ENCODE measurements around the gene AP1G2. TPM values are rescaled to one million over a fixed set of nuclear protein-coding genes. Genes with fewer than 3 reads are reported as not detected.
"Not testable (repeated sequence)": the region's sequence is repeated elsewhere in the genome, so short reads cannot be mapped to it uniquely, and the experiment has no call there.

The AP1G2 gene
- total and polyA plus RNA-seq, 4 donors = 12.4 to 26.6 (median 17.3) TPM

DNA sequence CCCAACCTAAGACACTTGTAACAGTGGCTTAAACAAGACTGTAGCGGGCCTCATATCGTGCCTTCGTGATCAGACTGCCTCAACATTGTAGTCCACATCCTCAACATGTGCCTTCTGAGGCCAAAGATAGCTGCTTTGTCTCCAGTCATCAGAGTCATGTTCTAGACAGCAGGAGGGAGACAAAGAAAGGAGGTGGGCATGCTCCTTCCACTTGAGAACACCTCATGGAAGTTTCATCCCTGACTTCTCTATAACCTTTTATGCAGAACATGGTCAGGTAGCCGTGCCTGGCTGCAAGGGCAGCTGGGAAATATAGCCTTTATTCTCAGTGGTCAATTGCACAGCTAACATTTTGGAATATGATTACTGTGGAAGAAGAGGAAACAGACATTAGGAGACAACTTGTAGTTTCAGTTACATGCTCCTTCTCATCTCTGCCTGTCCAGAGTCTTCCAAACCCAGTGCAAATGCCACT is 43.3 kb upstream of the AP1G2 start:
- Histone ChIP-seq H3K27me3 (ENCODE audit: control insufficient read depth in 4 of 4, insufficient read depth in 4 of 4, low read length in 3 of 4) (no peaks in the 10 kb centered on the region), H3K9ac (ENCODE audit: low read depth in 1 of 2, low read length in 2 of 2) (no peak overlapping the region), H3K4me1 (ENCODE audit: control insufficient read depth in 4 of 4, insufficient read depth in 4 of 4, low read length in 3 of 4) (peaks cover 17 to 59% (median 47%) of the 10 kb centered on the region in 4 donors), H3K27ac (ENCODE audit: low read depth in 1 of 2, low read length in 2 of 2) (peak overlapping the region; percentile 68 to 74), H3K4me3 (ENCODE audit: low read depth in 1 of 3, low read length in 3 of 3) (no peak overlapping the region), H3K9me3 (ENCODE audit: control insufficient read depth in 4 of 4, low read length in 3 of 4) (no peaks in the 10 kb centered on the region), H3K36me3 (ENCODE audit: control insufficient read depth in 4 of 4, insufficient read depth in 3 of 4, low read depth in 1 of 4, low read length in 3 of 4) (no peaks in the 10 kb centered on the region)
- 60% methylated on average over 4 of the region's 4 CpGs for WGBS
- TF ChIP-seq EGR1 (IDR thresholded peaks at IDR 0.05; ENCODE audit: low read depth in 2 of 2) (no peak), JUND (IDR thresholded peaks at IDR 0.05) (no peak)
- TF ChIP-seq, protein P1, sequence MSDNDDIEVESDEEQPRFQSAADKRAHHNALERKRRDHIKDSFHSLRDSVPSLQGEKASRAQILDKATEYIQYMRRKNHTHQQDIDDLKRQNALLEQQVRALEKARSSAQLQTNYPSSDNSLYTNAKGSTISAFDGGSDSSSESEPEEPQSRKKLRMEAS (IDR thresholded peaks at IDR 0.05) = no peak
- no peak for DNase-seq (ENCODE audit: low spot score)

DNA sequence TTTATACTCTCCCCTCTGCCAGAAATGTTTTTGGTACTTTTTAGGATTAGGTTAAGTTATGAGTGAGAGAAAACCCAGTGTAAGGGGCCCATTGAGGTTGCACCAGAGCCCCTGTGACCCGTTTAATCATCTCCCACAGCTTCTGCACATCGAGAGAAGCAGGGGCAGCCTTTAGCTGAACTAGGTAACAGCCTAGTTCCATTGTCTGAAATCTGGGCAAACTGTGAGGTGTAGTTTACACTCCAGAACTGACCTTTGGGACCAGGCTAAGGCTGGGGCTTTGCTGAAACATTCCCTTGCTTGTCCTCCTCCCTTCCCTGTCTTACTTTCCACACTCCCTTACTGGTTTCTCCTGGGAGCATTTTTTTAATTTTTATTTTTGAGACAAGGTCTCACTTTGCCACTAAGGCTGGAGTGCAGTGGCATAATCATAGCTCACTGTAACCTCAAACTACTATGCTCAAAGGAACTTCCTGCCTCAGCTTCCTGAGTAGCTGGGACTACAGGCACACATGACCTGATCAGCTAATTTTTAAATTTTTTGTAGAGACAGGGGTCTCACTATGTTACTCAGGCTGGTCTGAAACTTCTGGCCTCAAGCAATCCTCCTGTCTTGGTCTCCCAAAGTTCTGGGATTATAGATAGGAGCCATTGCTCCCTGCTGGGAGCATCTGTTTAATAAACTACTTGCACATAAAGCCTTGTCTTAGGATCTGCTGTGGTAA is 42.7 kb upstream of the AP1G2 start:
- H3K27ac ChIP-seq (ENCODE audit: low read depth in 1 of 2, low read length in 2 of 2) = peak overlapping the region; percentile 68 to 74
- no peaks in the 10 kb centered on the region for H3K9me3 ChIP-seq (ENCODE audit: control insufficient read depth in 4 of 4, low read length in 3 of 4)
- DNase-seq (ENCODE audit: low spot score) = no peak
- TF ChIP-seq SP1 (IDR thresholded peaks at IDR 0.05) (peak; percentile 72), HNF4A (conservative IDR thresholded peaks at IDR 0.05) (peak; percentile 68 to 74), RXRA (IDR thresholded peaks at IDR 0.05) (peak; percentile 35 to 39), RAD21 (IDR thresholded peaks at IDR 0.05) (no peak), HNF4G (IDR thresholded peaks at IDR 0.05) (peak; percentile 14)
- TF ChIP-seq, protein P2, sequence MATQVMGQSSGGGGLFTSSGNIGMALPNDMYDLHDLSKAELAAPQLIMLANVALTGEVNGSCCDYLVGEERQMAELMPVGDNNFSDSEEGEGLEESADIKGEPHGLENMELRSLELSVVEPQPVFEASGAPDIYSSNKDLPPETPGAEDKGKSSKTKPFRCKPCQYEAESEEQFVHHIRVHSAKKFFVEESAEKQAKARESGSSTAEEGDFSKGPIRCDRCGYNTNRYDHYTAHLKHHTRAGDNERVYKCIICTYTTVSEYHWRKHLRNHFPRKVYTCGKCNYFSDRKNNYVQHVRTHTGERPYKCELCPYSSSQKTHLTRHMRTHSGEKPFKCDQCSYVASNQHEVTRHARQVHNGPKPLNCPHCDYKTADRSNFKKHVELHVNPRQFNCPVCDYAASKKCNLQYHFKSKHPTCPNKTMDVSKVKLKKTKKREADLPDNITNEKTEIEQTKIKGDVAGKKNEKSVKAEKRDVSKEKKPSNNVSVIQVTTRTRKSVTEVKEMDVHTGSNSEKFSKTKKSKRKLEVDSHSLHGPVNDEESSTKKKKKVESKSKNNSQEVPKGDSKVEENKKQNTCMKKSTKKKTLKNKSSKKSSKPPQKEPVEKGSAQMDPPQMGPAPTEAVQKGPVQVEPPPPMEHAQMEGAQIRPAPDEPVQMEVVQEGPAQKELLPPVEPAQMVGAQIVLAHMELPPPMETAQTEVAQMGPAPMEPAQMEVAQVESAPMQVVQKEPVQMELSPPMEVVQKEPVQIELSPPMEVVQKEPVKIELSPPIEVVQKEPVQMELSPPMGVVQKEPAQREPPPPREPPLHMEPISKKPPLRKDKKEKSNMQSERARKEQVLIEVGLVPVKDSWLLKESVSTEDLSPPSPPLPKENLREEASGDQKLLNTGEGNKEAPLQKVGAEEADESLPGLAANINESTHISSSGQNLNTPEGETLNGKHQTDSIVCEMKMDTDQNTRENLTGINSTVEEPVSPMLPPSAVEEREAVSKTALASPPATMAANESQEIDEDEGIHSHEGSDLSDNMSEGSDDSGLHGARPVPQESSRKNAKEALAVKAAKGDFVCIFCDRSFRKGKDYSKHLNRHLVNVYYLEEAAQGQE (IDR thresholded peaks at IDR 0.05) = peak; percentile 97
- H3K27me3 ChIP-seq (ENCODE audit: control insufficient read depth in 4 of 4, insufficient read depth in 4 of 4, low read length in 3 of 4) = no peaks in the 10 kb centered on the region
- WGBS = 20% methylated on average over 2 of the region's 2 CpGs
- H3K4me1 ChIP-seq (ENCODE audit: control insufficient read depth in 4 of 4, insufficient read depth in 4 of 4, low read length in 3 of 4) = peaks cover 17 to 59% (median 47%) of the 10 kb centered on the region in 4 donors
- H3K36me3 ChIP-seq (ENCODE audit: control insufficient read depth in 4 of 4, insufficient read depth in 3 of 4, low read depth in 1 of 4, low read length in 3 of 4) = no peaks in the 10 kb centered on the region
- no peak overlapping the region for H3K9ac ChIP-seq (ENCODE audit: low read depth in 1 of 2, low read length in 2 of 2)
- no peak overlapping the region for H3K4me3 ChIP-seq (ENCODE audit: low read depth in 1 of 3, low read length in 3 of 3)

DNA sequence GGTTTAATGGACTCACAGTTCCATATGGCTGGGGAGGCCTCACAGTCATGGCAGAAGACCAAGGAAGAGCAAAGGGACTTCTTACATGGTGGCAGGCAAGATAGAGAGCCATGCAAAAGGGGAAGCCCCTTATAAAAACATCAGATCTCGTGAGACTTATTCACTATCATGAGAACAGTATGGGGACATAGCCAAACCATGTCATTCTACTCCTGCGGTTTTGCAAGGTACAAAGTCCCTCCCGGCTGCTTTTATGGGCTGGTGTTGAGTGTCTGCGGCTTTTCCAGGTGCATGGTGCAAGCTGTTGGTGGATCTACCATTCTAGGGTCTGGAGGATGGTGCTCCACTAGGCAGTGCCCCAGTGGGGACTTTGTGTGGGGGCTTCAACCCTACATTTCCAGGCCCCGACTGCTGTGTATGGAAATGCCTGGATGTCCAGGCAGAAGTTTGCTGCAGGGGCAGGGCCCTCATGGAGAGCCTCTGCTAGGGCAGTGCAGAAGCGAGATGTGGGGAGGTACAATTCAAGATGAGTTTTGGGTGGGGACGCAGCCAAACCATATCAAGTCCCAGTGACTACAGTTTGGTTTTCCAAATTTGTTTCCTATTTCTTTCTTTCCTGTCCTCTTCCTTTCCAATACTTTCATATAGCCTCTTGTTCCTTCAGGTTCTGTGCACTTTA is 42.0 kb upstream of the AP1G2 start:
- H3K4me3 ChIP-seq (ENCODE audit: low read depth in 1 of 3, low read length in 3 of 3); H3K9ac ChIP-seq (ENCODE audit: low read depth in 1 of 2, low read length in 2 of 2); H3K36me3 ChIP-seq (ENCODE audit: control insufficient read depth in 4 of 4, insufficient read depth in 3 of 4, low read depth in 1 of 4, low read length in 3 of 4); H3K9me3 ChIP-seq (ENCODE audit: control insufficient read depth in 4 of 4, low read length in 3 of 4); DNase-seq (ENCODE audit: low spot score); H3K27me3 ChIP-seq (ENCODE audit: control insufficient read depth in 4 of 4, insufficient read depth in 4 of 4, low read length in 3 of 4): not testable (repeated sequence)
- TF ChIP-seq, protein P3, sequence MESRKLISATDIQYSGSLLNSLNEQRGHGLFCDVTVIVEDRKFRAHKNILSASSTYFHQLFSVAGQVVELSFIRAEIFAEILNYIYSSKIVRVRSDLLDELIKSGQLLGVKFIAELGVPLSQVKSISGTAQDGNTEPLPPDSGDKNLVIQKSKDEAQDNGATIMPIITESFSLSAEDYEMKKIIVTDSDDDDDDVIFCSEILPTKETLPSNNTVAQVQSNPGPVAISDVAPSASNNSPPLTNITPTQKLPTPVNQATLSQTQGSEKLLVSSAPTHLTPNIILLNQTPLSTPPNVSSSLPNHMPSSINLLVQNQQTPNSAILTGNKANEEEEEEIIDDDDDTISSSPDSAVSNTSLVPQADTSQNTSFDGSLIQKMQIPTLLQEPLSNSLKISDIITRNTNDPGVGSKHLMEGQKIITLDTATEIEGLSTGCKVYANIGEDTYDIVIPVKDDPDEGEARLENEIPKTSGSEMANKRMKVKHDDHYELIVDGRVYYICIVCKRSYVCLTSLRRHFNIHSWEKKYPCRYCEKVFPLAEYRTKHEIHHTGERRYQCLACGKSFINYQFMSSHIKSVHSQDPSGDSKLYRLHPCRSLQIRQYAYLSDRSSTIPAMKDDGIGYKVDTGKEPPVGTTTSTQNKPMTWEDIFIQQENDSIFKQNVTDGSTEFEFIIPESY (IDR thresholded peaks at IDR 0.05) = peak; percentile 96
- peak; percentile 7 to 40 for TF ChIP-seq RXRA (IDR thresholded peaks at IDR 0.05)
- TF ChIP-seq, protein P2 (IDR thresholded peaks at IDR 0.05) = peak; percentile 17
- peak; percentile 79 for TF ChIP-seq HNF4G (IDR thresholded peaks at IDR 0.05)
- TF ChIP-seq JUND (IDR thresholded peaks at IDR 0.05) = peak in 1 of 2 donors; percentile 39
- TF ChIP-seq HNF4A (conservative IDR thresholded peaks at IDR 0.05) = peak; percentile 79 to 88
- peak; percentile 68 for TF ChIP-seq SP1 (IDR thresholded peaks at IDR 0.05)
- WGBS = 35% methylated on average over 7 of the region's 7 CpGs
- H3K27ac ChIP-seq (ENCODE audit: low read depth in 1 of 2, low read length in 2 of 2) = peak overlapping the region; percentile 68 to 74
- H3K4me1 ChIP-seq (ENCODE audit: control insufficient read depth in 4 of 4, insufficient read depth in 4 of 4, low read length in 3 of 4) = peaks cover 16 to 58% (median 46%) of the 10 kb centered on the region in 4 donors
